ENCODE data around the gene ACBD4.

ACBD4 gene

GRCh38 chr17:45135192-45135977, at the start of gene ACBD4:
Gene ACBD4 (plus strand): TSS chr17:45135687. CDS start chr17:45136145, 458 bp downstream.
- DNase-seq (ENCODE audit: low spot score): peak; percentile 95

GRCh38 chr17:45086391-45086790, 49.1 kb upstream of the ACBD4 start:
- no peak for DNase-seq (ENCODE audit: low spot score)

- DNase-seq (ENCODE audit: low spot score): no peak
Observed at GRCh38 chr17:45086865-45087503, 48.5 kb upstream of the ACBD4 start.

- no peak for DNase-seq (ENCODE audit: low spot score)
Observed at GRCh38 chr17:45087504-45087975, 47.9 kb upstream of the ACBD4 start.

GRCh38 chr17:45087978-45088377, 47.5 kb upstream of the ACBD4 start:
- no peak for DNase-seq (ENCODE audit: low spot score)

- no peak for DNase-seq (ENCODE audit: low spot score)
Observed at GRCh38 chr17:45088741-45089140, 46.7 kb upstream of the ACBD4 start.

- no peak for DNase-seq (ENCODE audit: low spot score)
Observed at GRCh38 chr17:45090711-45091110, 44.8 kb upstream of the ACBD4 start.

- DNase-seq (ENCODE audit: low spot score): no peak
Observed at GRCh38 chr17:45091778-45092425, 43.6 kb upstream of the ACBD4 start.

GRCh38 chr17:45092911-45093430, 42.5 kb upstream of the ACBD4 start:
- DNase-seq (ENCODE audit: low spot score): no peak

- DNase-seq (ENCODE audit: low spot score): no peak
Observed at GRCh38 chr17:45093444-45094110, 41.9 kb upstream of the ACBD4 start.

GRCh38 chr17:45096141-45096540, 39.3 kb upstream of the ACBD4 start:
- peak; percentile 73 for DNase-seq (ENCODE audit: low spot score)

- peak; percentile 38 for DNase-seq (ENCODE audit: low spot score)
Observed at GRCh38 chr17:45096926-45097325, 38.6 kb upstream of the ACBD4 start.

GRCh38 chr17:45098081-45098868, 37.2 kb upstream of the ACBD4 start:
- DNase-seq (ENCODE audit: low spot score): peak; percentile 63

- peak; percentile 95 for DNase-seq (ENCODE audit: low spot score)
Observed at GRCh38 chr17:45098869-45099616, 36.4 kb upstream of the ACBD4 start.

- DNase-seq (ENCODE audit: low spot score): peak; percentile 34
Observed at GRCh38 chr17:45101546-45101882, 34.0 kb upstream of the ACBD4 start.

GRCh38 chr17:45101883-45102811, 33.3 kb upstream of the ACBD4 start:
- no peak for DNase-seq (ENCODE audit: low spot score)

- DNase-seq (ENCODE audit: low spot score): no peak
Observed at GRCh38 chr17:45102856-45103255, 32.6 kb upstream of the ACBD4 start.

GRCh38 chr17:45103269-45103795, 32.2 kb upstream of the ACBD4 start:
- DNase-seq (ENCODE audit: low spot score): no peak

- DNase-seq (ENCODE audit: low spot score): no peak
Observed at GRCh38 chr17:45104029-45104428, 31.5 kb upstream of the ACBD4 start.
